IPS-18c (cell line): ENCODE data around the gene CDK10.

ENCODE experiments used
- H3K4me3 ChIP-seq: 2 replicates; pipeline ENCODE4 v1.7.0; 2013; ENCODE audit warnings: low read depth, mild to moderate bottlenecking, low read length, moderate library complexity; ENCODE audit not compliant: insufficient read depth
- H3K9me3 ChIP-seq: one replicate; pipeline ENCODE4 v1.6.1; 2013; ENCODE audit warnings: mild to moderate bottlenecking, low read length, moderate library complexity; ENCODE audit not compliant: control insufficient read depth, insufficient read depth

Gene CDK10

GRCh38 chr16:89720813-89721545 lies 34.5 kb downstream of the CDK10 start, which contains the start of the genes VPS9D1 and ZNF276:
TSS of gene VPS9D1 (minus strand) at chr16:89720898. CDS start at chr16:89720861, 37 bp downstream.
TSS of gene ZNF276 (plus strand) at chr16:89721537. CDS start at chr16:89721641, 104 bp downstream.
- H3K4me3 ChIP-seq: peak within 1 kb of the TSS; percentile 74
- no peaks in the 10 kb centered on the region for H3K9me3 ChIP-seq

DNA sequence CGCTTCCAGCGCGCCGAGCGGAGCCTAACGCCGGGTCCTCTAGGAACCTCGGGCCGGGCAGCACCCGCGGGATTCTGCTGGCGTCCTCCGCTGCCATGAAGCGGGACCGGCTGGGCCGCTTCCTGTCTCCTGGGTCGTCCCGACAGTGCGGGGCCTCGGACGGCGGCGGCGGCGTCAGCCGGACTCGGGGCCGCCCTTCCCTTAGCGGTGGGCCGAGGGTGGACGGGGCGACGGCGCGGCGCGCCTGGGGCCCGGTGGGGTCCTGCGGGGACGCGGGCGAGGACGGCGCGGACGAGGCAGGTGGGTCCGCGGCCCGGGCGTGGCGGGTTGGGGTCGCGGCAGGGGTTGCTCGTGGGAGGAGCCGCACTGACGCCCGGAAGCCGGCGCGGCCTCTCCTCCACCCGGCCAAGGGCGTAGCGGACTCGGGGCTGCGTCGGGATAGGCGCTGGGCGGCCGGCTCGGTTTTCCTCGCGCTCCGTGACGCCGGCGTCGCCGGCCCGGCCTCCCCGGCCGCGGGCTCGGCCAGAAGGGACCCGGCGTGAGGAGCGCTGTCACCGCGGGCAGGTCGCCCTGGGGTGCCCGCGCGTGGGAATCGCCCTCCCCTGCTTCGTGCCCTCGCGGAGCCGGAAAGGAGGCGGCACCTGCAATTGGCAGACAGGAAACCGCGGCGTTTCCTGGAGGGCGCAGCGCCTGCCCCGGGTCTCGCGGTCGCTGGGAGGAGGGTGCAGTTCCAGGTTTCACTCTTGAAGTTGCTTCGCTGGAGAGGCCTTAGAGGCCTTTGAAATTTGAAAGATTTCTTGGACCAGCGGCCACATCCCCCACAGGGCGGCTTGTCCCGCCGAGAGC lies 35.3 kb downstream of the CDK10 start:
- Histone ChIP-seq H3K4me3 (peak overlapping the region; percentile 74), H3K9me3 (no peaks in the 10 kb centered on the region)

DNA sequence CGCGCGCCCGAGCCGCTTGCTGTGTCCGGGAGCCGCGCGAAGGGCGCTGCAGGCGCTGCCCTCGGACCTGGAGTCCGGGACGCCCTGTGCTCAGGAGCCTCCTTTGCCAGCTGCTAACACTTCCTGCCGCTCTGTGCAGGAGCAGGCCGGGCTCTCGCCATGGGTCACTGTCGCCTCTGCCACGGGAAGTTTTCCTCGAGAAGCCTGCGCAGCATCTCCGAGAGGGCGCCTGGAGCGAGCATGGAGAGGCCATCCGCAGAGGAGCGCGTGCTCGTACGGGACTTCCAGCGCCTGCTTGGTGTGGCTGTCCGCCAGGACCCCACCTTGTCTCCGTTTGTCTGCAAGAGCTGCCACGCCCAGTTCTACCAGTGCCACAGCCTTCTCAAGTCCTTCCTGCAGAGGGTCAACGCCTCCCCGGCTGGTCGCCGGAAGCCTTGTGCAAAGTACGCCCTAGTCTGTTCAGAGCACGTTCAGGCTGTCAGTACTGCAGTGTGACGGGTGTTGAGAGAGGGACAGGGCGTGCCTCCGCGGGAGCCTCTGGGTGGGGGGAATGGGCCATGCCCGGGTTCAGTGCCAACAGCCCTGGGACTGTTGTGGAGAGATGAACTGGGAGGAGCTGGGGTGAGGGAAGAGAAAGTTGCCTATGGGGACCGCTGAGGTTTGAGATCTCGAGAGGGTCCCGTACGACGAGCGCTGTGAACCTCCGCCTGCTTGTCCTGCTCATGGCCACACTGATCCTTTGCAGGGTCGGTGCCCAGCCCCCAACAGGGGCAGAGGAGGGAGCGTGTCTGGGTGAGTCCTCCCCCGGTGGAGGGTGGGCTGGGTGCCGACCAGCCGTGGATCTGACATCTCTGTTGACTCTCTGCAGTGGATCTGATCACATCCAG lies 36.1 kb downstream of the CDK10 start:
- peak overlapping the region; percentile 74 for H3K4me3 ChIP-seq
- no peaks in the 10 kb centered on the region for H3K9me3 ChIP-seq

DNA sequence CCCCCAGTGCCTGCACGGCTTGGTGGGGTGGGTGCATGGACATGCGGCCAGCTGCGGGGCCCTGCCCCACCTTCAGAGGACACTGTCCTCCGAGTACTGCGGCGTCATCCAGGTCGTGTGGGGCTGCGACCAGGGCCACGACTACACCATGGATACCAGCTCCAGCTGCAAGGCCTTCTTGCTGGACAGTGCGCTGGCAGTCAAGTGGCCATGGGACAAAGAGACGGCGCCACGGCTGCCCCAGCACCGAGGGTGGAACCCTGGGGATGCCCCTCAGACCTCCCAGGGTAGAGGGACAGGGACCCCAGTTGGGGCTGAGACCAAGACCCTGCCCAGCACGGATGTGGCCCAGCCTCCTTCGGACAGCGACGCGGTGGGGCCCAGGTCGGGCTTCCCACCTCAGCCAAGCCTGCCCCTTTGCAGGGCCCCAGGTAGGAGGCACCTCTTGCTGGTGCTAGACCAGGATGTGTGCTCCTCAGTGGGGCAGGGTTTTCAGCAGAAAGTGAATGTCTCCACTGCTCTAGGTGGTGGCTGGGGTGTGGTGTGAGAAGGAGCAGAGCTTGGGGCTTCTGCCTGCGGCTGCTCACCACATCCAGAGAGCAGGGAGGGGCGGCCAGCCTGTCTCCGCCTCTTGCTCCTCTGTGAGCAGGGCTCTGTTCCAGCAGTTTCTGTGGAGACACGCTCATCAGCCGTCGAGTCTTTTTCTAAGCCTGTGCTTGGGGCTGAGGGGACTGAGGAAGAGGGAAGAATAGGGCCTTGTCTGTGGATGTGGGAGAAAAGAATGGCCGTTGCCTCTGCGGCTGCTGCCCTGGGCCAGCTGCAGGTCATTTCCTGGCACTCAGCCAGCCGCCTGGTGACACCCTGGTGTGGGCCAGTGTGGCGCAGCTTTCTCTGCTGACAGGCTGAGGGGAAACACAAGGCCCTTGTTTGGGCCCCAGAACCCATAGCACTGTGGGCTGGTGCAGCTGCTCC lies 37.1 kb downstream of the CDK10 start:
- no peaks in the 10 kb centered on the region for H3K9me3 ChIP-seq
- H3K4me3 ChIP-seq: peak overlapping the region; percentile 74; the same call in 1 of the 2 replicates

- H3K9me3 ChIP-seq: no peaks in the 10 kb centered on the region
- no peak overlapping the region for H3K4me3 ChIP-seq
Observed at GRCh38 chr16:89727406-89728120, 41.1 kb downstream of the CDK10 start.

DNA sequence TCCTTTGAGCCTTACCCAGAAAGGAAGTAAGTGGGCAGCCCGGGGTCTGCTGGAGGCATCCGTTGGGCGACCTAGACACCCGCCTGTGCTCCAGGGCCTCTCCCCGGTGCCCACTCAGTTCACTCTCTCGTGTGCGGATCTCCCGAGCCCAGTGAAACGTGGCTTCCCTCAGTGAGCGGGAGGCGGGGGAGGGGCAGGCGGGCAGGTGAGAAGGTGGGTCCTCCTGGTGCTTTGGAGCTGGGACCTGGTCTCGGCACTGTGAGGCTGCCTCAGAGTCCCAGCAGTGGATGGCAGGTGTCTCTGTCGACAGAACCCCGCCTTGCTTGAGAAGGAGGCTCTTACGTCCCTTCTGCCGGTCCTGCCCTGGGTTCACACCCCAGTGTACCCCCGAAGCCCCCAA lies 42.8 kb downstream of the CDK10 start:
- Histone ChIP-seq H3K4me3 (no peak overlapping the region), H3K9me3 (no peaks in the 10 kb centered on the region)

GRCh38 chr16:89729863-89730593 lies 43.5 kb downstream of the CDK10 start:
- Histone ChIP-seq H3K4me3 (no peak overlapping the region), H3K9me3 (no peaks in the 10 kb centered on the region)

GRCh38 chr16:89730610-89731234 lies 44.2 kb downstream of the CDK10 start:
- H3K9me3 ChIP-seq: no peaks in the 10 kb centered on the region

GRCh38 chr16:89732142-89732917 lies 45.8 kb downstream of the CDK10 start:
- Histone ChIP-seq H3K4me3 (no peak overlapping the region), H3K9me3 (no peaks in the 10 kb centered on the region)

More at GRCh38 chr16:89730610-89731234, 44.2 kb downstream of the CDK10 start:
- H3K4me3 ChIP-seq: no peak overlapping the region

DNA sequence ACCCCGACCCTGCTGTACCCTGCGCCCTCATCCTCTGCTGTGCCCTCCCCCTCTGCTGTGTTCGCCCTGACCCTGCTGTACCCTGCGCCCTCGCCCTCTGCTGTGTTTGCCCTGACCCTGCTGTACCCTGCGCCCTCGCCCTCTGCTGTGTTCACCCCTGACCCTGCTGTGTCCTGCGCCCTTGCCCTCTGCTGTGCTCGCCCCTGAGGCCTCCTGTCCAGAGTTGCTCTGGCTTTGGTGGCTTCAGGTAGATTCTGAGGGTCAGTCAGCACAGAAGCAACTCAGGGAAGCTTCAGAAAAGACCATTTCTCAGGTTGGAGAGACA lies 46.4 kb downstream of the CDK10 start:
- Histone ChIP-seq H3K9me3 (no peaks in the 10 kb centered on the region), H3K4me3 (no peak overlapping the region)

GRCh38 chr16:89733322-89733721 lies 46.8 kb downstream of the CDK10 start:
- no peak overlapping the region for H3K4me3 ChIP-seq
- no peaks in the 10 kb centered on the region for H3K9me3 ChIP-seq

DNA sequence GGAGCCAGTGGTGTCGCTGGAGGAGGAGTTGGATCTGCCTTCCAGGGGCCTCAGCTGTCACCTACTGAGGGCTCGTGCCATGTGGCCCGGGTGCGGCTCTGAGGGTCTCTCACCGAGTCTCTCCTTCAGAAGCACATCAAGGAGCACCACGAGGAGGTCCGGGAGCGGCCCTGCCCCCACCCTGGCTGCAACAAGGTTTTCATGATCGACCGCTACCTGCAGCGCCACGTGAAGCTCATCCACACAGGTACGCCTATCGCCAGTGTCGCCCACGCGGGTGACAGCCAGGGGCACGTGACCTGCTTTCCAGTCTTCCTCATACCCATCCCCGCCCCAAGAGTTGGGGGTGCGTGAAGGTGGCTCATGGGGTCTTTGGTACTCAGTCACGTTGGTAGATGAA lies 47.3 kb downstream of the CDK10 start:
- H3K9me3 ChIP-seq: no peaks in the 10 kb centered on the region

DNA sequence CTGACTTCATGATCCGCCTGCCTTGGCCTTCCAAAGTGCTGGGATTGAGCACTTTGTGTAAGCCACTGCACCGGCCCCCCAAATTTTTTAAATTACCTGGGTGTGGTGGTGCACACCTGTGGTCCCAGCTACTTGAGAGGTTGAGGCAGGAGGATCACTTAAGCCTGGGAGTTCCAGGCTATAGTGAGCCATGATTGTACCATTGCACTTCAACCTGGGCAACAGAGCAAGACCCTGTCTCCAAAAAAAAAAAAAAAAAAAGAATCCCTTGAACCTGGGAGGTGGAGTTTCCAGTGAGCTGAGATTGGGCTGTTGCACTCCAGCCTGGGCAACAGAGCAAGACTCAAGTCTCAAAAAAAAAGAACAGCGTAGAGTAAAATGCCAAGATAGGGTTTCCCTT lies 50.1 kb downstream of the CDK10 start:
- Histone ChIP-seq H3K9me3 (no peaks in the 10 kb centered on the region), H3K4me3 (no peak overlapping the region)

More for the DNA sequence above, 47.3 kb downstream of the CDK10 start:
- H3K4me3 ChIP-seq: no peak overlapping the region

DNA sequence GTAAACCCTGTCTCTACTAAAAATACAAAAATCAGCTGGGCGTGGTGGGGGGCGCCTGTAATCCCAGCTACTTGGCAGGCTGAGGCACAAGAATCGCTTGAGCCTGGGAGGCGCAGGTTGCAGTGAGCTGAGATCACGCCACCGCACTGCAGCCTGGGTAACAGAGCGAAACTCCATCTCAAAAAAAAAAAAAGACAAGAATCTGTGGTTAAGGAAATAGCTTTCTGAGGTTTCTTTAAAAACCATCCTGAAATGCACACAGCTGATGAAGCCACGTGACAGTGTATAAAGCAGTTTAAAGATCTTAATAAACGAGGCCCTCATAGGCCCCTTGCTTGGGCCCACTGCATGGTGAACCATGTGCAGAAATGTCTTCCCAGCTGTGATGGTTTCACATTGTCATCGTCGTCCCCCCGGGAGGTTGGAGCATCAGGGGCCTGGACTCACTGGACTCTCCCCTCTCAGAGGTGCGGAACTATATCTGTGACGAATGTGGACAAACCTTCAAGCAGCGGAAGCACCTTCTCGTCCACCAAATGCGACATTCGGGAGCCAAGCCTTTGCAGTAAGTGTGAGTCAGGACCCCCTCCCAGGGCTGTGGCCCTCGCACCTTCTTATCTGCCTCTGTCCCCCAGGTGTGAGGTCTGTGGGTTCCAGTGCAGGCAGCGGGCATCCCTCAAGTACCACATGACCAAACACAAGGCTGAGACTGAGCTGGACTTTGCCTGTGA lies 51.0 kb downstream of the CDK10 start:
- H3K9me3 ChIP-seq: no peaks in the 10 kb centered on the region
- H3K4me3 ChIP-seq: no peak overlapping the region
